SH-SY5Y (cell line): ENCODE data around the gene CAP1.

Source experiments
- GATA2 ChIP-seq: IDR thresholded peaks from 2 replicates; pipeline ENCODE4 v1.6.1; 2011; ENCODE audit warnings: mild to moderate bottlenecking, low read depth, low read length
- GATA3 ChIP-seq: IDR thresholded peaks from 2 replicates; pipeline ENCODE4 v1.6.1; 2011; ENCODE audit warnings: low read depth, mild to moderate bottlenecking, low read length, moderate library complexity

DNA sequence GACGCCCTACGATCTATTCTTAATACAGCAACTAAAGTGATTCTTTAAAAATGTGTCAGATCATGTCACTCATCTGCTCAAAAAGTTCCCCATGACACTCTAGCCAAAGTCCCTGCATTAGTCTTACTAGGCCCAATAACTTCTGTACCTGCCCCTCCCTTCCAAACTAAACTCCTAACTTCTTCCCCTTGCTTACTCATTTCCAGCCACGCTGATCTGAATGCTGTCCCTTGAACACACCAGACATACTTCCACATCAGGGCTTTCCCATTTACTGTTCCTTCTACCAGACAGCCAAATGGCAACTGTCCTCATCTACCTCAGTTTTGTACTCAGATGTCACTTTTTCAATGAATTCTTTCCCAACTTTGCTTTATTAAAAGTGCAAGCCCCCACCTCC lies 55.3 kb downstream of the CAP1 start:
- TF ChIP-seq GATA3: no peak
- no peak for TF ChIP-seq GATA2
